Upper lobe of right lung (tissue), 1 donor: ENCODE data around the gene IMPA2. TPM values are rescaled to one million over a fixed set of nuclear protein-coding genes. Genes with fewer than 3 reads are reported as not detected.
"Not testable (repeated sequence)": the region's sequence is repeated elsewhere in the genome, so short reads cannot be mapped to it uniquely, and the experiment has no call there.

ENCODE experiments used
- ATAC-seq: fragments of 200-7000 bp; cut with Tn5 transposase; one replicate; pipeline ENCODE4 v1.9.1; 2020; ENCODE audit warnings: mild to moderate bottlenecking, moderate library complexity
- DNase-seq: peaks from one replicate; pipeline ENCODE4 v3.0.0-alpha.2; 2020
- H3K27ac ChIP-seq: fragments of 200-600 bp; one replicate; pipeline ENCODE4 v1.8.0; 2022
- H3K27me3 ChIP-seq: fragments of 200-600 bp; one replicate; pipeline ENCODE4 v1.8.0; 2022; ENCODE audit warnings: mild to moderate bottlenecking
- H3K36me3 ChIP-seq: fragments of 200-600 bp; one replicate; pipeline ENCODE4 v1.8.0; 2022
- H3K4me1 ChIP-seq: fragments of 200-600 bp; one replicate; pipeline ENCODE4 v1.8.0; 2022
- H3K4me3 ChIP-seq: fragments of 200-600 bp; one replicate; pipeline ENCODE4 v1.8.0; 2022; ENCODE audit warnings: mild to moderate bottlenecking
- H3K9me3 ChIP-seq: fragments of 200-600 bp; one replicate; pipeline ENCODE4 v1.8.0; 2022
- intact Hi-C: fragments of 100-400 bp; cut with DNase I; formaldehyde crosslinking; loops from one replicate; pipeline ENCODE4 v1.11.0; 2022
- total RNA-seq: library from RNA; stranded (reverse); fragmentation: NEBNext Ultra II Directional; extraction: Animal tissue kit (Norgen Biotek cat#: 25700); gene quantifications from one replicate; pipeline ENCODE4 v1.2.1, GENCODE V29; 2021
- TF ChIP-seq, protein P1 (sequence below): fragments of 200-600 bp; IDR thresholded peaks from one replicate; pipeline ENCODE4 v1.8.0; 2022; ENCODE audit warnings: antibody characterized with exemption
- donor health status: DM: no; HTN: yes; CAD: no; lungs with severe emphysema.

IMPA2 gene
- total RNA-seq, 1 donor from 2014 or later = 54.6 TPM

DNA sequence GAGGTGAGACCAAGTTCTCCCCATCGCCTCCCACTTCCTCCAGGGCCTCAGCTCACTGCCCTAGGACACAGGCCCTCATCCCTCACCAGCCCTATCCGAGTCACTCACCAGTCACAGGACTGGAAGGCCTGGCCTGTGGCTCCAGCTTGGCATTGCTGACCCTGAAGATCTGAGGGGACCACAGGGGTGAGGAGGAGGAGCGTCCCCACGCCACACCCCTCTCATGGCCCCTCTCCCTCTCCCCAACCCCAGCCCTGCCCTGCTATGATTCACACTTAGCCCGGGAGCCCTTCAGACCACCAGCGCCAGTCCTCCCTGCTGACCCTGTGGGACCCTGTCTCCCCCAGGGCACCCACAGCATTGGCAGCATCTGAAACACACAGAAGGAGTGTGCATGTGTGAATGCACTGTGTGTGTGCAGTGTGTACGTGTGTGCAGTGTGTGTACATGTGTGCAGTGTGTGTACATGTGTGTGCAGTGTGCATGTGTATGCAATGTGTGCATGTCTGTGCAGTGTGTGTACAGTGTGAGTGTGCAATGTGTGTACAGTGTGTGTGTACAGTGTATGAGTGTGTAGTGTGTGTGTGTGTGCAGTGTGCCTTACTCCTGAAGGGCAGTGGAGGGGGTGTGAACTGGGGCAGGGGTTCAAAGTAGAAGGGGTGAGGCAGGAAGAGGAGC is 82.9 kb downstream of the IMPA2 start:
- TF ChIP-seq, protein P1, sequence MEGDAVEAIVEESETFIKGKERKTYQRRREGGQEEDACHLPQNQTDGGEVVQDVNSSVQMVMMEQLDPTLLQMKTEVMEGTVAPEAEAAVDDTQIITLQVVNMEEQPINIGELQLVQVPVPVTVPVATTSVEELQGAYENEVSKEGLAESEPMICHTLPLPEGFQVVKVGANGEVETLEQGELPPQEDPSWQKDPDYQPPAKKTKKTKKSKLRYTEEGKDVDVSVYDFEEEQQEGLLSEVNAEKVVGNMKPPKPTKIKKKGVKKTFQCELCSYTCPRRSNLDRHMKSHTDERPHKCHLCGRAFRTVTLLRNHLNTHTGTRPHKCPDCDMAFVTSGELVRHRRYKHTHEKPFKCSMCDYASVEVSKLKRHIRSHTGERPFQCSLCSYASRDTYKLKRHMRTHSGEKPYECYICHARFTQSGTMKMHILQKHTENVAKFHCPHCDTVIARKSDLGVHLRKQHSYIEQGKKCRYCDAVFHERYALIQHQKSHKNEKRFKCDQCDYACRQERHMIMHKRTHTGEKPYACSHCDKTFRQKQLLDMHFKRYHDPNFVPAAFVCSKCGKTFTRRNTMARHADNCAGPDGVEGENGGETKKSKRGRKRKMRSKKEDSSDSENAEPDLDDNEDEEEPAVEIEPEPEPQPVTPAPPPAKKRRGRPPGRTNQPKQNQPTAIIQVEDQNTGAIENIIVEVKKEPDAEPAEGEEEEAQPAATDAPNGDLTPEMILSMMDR = no peak
- ATAC-seq (no peak), DNase-seq (no peak)
- Histone ChIP-seq H3K4me1 (no peaks in the 10 kb centered on the region), H3K36me3 (no peaks in the 10 kb centered on the region), H3K27me3 (no peaks in the 10 kb centered on the region), H3K4me3 (no peak overlapping the region), H3K27ac (no peak overlapping the region), H3K9me3 (no peaks in the 10 kb centered on the region)
- intact Hi-C loops = no loop called here

DNA sequence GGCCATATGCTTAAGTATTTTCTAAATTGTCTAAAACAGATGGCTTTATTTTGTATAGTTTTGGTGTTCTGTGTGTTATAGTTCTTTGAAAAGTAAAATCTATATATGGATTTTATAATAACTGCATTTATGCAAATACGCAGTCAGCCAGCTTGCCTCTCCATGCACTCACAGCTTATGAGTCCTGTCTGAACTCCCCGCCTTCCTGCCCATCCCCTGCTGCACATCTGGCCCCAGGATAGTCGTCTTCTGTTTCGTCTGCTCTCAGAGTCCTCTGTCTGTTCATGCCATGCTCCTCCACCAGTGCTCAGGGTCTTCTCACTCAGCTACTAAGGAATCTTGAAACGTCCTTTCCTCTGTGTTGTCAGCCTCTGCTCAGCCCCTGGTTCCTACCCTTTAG is 84.1 kb downstream of the IMPA2 start:
- TF ChIP-seq, protein P1 = no peak

DNA sequence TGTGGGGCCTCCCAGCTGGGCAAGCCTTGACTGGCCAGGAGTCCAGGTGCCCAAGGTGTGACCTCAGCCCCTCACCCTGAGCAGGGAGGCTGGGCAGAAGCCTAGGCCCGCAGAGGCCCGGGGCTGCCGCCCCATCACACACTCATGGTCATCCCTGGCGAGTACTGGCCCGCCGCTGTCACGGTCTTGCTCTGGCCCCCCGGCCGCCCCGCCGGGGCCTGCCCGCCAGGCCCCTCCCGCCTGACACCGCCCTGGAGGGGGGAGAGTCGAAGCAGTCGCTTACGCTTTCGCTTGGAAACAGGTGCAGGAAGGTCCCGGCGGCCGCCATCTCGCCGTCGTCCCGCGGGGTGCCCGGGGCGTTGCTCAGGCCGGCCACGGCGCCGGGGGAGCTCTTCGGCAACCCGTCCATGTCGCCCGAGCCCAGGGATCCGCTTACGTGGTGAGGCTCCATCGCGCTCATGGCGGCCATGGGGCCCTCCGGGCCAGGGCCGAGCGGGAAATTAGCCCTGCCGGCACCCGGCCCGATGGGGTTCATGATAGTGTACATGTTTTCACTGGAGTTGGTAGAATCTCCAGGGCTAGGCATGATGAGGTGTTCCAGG is 85.7 kb downstream of the IMPA2 start:
- H3K4me3 ChIP-seq = no peak overlapping the region
- no peaks in the 10 kb centered on the region for H3K9me3 ChIP-seq
- no peaks in the 10 kb centered on the region for H3K4me1 ChIP-seq
- DNase-seq (peak; percentile 61), ATAC-seq (peak; percentile 7)
- TF ChIP-seq, protein P1 = no peak
- no peaks in the 10 kb centered on the region for H3K27me3 ChIP-seq
- intact Hi-C loops = no loop called here
- no peak overlapping the region for H3K27ac ChIP-seq
- no peaks in the 10 kb centered on the region for H3K36me3 ChIP-seq

More for the DNA sequence above, 84.1 kb downstream of the IMPA2 start:
- Histone ChIP-seq H3K4me3 (no peak overlapping the region), H3K27me3 (no peaks in the 10 kb centered on the region), H3K4me1 (no peaks in the 10 kb centered on the region), H3K9me3 (no peaks in the 10 kb centered on the region), H3K27ac (no peak overlapping the region), H3K36me3 (no peaks in the 10 kb centered on the region)
- DNase-seq (no peak), ATAC-seq (no peak)
- intact Hi-C loops = no loop called here

DNA sequence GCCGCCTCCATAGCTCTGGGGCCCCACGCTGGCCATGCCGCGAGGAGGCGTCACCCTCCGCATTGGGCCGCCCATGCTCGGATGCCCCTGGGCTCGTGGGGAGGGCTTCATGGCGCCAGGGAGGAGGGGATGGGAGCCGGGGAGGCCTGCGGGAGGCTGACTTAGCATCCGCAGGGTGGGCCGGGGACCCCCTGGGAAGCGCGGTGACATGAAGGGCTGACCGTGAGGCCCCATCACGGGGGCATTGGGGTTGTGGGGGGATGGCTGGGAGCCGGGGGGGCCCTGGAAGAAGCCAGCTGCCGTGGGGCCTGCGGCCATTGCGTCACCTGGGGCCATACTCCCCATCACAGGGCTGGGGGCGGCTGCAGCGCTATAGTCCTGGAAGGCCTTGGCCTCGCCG is 86.4 kb downstream of the IMPA2 start:
- no peaks in the 10 kb centered on the region for H3K27me3 ChIP-seq
- no peak overlapping the region for H3K27ac ChIP-seq
- TF ChIP-seq, protein P1 = no peak
- H3K9me3 ChIP-seq = no peaks in the 10 kb centered on the region
- intact Hi-C loops = no loop called here
- ATAC-seq (no peak), DNase-seq (no peak)
- no peak overlapping the region for H3K4me3 ChIP-seq
- H3K36me3 ChIP-seq = no peaks in the 10 kb centered on the region
- no peaks in the 10 kb centered on the region for H3K4me1 ChIP-seq

DNA sequence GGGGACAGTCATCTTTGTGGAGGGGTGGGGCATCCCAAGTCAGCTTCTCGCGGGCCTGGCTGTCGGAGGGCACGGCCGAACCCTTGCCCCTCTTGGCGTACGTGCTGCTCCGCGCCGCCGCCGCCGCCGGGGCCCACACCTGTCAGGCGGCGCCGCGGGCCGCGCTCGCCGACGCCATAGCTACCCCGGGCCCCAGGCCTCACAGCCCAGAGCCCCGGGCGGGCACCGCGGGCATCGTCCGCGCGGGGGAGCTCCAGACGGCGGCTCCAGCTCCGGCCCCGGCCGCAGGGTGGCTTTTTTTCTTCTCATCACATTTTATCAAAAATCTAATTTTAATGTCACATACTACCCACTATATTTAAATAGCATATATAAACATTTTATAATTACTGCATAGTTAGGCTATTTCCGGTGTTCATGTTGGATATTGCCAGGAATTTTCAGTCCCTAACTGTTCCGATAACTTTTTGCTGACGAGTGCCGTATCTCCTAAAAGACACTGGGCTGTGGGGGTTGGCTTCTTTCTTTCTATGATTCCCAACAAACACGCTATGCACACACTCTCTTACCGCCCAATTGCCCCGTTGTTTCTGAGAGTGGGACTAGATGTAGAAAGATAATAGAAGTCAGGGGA is 87.1 kb downstream of the IMPA2 start:
- intact Hi-C loops, H3K27ac ChIP-seq, H3K4me1 ChIP-seq, H3K27me3 ChIP-seq, H3K9me3 ChIP-seq, DNase-seq, H3K4me3 ChIP-seq, H3K36me3 ChIP-seq: not testable (repeated sequence)
- TF ChIP-seq, protein P1 = peak; percentile 14
- ATAC-seq = peak; percentile 63
